NOMO-1 treated with dmso at 0.1 percent for 144 hours (cell line): ENCODE measurements around the gene TMEM271.

Experiments
- DNase-seq: peaks from one replicate; lab custom pipeline; 2025; ENCODE audit not compliant: unreplicated experiment; lab: John Stamatoyannopoulos, UW

The TMEM271 gene, protein sequence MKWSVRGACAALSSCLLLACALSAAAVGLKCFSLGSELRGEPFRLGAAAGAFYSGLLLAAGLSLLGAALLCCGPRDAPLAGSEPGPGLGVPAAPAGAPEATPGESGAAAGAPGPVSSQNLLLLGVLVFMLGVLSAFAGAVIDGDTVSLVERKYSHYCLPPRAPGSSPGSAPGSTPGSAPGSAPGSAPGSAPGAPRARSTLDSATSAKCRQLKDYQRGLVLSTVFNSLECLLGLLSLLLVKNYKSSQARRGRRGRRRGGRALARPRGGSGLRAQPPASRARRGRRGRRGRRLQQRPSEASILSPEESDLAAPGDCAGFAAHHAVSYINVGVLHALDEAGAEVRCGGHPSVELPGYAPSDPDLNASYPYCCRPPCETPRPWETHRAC

DNA sequence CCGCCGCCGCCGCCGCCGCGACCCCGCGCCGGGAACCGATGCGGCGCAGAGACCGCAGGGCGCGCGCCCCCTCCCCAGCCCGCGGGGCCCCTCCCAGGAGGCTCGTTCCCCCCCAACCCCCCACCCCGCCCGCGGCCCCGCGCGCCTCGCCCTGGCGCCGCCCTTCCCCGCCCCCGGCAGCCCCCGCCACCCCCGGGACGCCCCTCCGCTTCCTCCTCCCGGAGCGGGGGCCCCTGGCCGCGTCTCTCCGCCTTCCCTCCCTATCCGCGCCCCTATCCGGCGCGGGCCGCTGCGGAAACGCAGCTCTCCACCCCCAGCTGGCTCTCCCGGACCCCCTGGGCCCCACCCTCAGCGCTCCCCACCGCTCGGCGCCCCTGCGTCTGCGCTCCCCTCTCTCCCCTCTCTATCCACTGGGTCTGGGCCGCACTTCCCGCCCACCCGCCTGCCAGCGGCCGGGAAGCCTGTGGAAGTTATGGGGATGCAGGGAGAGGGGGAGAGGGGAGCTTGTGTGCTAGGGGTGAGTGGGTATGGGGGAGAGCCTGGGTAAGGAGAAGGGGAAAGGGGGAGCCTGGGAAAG is at the start of gene TMEM271:
TMEM271 (minus strand) TSS at position 51 of the 577 bp plus-strand sequence. CDS start 233 bp downstream, outside the sequence.
- DNase-seq, result no peak

DNA sequence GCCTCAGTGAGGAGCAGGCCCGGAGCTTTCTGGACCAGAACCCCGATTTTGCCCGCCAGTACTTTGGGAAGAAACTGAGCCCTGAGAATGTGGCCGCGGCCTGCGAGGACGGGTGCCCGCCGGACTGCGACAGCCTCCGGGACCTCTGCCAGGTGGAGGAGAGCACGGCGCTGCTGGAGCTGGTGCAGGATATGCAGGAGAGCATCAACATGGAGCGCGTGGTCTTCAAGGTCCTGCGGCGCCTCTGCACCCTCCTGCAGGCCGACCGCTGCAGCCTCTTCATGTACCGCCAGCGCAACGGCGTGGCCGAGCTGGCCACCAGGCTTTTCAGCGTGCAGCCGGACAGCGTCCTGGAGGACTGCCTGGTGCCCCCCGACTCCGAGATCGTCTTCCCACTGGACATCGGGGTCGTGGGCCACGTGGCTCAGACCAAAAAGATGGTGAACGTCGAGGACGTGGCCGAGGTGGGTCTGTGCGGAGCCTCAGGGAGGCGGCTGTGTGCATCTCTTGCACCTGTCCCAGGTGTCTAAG is 49.6 kb upstream of the TMEM271 start:
- no peak for DNase-seq

DNA sequence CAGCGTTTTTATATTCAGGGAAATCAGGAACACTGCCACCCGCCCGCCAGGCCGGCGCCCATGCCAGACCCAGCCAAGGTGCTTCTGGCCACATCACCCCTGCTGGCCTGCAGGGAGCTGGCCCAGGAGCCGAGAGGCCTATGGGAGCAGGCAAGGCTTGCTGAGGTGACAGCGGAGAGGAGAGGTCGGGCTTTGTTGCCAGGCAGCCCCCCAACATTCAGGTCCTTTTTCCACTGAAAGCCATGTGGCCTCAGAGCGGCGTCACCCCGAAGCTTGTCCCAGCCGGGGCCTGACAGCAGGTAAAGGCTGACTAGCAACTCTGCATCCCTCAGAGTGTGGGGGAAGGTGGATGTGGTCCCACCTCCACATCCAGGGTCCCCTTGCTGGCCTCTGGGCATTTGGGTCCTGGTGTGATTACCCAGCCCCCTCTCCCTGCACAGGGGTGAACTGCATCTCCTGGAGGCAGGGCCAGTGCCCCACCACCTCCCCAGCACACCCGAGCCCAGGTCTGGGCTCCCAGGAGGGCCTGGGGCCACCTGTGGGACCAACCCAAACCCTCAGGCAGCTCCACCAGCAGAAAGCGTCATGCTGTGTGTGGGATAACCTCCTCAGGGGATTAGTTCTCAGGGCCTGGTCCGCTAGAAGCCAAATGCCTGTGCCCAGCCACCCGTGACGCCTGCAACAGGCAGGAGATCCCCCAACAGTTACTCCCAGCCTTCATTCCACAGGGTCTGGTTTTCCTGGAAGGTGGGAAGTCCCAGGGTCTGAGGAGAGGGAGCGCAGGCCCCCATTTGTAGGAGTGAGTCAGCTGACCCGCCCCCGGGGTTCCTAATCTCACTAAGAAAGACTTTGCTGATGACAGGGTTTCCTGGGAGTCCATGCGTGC is 48.9 kb upstream of the TMEM271 start, which contains the start of gene PDE6B:
PDE6B (plus strand) TSS at position 869 of the 886 bp plus-strand sequence. CDS start 54 bp downstream, outside the sequence.
- no peak for DNase-seq

DNA sequence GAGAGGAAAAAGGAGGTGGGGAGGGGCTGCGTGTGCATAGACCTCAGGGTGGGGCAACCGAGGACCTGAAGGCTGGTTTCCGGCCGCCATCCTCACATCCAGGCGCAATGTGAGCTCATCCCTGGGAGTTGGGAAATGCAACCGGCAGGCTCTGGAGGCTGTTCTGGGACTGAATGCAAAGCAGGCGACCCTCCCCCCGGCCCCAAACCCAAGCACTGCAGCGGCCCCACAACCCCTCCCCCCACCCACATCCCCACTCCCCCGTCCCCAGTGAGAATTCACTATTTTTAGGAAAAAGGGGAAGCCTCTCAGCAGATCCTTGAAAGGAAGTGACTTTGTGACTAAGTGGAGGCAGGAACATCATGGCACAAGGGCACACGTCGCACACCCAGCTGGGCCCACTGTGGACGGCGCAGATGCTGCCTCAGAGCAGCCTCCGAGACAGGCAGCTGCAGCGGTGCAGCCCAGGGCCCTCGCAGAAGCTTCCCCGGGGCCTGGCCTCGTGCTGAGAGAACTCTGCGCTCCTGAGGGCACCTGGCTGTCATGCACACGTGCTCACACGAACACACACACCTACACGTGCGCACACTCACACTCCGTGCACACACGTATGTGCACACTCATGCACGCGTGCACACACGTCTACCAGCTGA is 47.9 kb upstream of the TMEM271 start:
- DNase-seq, result no peak

DNA sequence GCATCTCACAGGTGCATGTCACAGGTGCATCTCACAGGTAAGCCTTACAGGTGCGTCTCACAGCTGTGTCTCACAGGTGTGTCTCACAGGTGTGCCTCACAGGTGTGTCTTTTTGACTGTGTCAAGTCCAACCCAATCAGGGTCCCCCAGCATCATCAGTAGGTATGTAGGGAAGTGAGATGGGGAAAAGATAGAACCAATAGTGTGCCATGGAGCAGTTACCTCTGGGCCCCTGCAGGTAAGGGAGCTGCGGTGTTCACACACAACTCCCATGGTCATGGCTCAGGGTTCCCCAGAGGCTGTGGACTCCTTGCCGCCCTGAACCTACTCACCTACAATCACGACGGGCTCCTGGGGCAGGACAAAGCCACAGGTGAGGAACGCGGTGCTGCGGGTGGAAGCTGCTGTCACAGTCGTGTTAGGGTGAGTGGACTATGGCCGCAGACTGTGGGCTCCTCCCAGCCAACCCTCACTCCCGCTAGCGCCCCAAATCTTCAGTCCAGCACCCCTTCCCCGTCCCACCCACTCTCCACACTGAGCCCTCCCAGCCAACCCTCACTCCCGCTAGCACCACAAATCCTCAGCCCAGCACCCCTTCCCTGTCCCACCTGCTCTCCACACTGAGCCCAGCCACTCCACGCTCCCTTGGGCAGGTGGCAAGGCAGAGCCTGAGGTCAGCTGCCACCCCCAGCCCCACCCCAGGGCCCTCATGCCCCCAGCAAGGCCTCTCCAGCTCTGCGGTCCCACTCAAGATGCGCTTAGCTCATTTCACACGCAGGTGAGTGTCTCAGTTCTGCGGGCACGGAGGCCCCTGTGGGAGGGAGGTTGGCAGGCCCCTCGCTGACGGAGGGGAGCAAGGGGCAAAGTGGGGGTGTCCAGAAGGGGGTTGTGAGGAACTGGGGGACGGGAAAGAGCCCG is 47.2 kb upstream of the TMEM271 start:
- no peak for DNase-seq

DNA sequence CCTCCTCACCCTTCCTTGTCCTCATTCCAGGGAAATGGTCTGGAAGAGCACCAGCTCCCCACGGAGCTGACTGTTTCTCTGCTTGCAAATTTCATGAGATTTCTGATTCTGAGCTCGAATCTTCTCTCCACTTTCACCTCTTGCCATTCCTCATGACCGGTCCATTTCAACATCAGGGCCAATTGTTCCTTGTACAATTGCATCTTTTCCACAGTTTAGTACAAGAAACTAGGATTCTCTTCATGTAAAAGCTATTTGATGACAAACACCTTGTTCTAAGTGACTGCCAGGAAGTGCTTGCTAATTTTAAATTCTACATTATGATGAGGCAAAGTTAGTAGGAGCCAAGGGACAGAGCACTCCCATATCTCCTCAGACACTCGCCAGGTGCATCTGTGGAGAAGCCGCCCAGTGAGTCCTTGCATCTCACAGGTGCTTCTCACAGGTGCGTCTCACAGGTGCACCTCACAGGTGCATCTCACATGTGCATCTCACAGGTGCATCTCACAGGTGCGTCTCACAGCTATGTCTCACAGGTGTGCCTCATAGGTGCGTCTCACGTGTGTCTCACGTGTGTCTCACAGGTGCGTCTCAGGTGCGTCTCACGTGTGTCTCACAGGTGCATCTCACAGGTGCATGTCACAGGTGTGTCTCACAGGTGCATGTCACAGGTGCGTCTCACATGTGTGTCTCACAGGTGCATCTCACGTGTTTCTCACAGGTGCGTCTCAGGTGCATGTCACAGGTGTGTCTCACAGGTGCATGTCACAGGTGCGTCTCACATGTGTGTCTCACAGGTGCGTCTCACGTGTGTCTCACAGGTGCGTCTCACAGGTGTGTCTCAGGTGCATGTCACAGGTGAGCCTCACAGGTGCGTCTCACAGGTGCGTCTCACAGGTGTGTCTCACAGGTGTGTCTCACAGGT is 46.2 kb upstream of the TMEM271 start:
- no peak for DNase-seq

DNA sequence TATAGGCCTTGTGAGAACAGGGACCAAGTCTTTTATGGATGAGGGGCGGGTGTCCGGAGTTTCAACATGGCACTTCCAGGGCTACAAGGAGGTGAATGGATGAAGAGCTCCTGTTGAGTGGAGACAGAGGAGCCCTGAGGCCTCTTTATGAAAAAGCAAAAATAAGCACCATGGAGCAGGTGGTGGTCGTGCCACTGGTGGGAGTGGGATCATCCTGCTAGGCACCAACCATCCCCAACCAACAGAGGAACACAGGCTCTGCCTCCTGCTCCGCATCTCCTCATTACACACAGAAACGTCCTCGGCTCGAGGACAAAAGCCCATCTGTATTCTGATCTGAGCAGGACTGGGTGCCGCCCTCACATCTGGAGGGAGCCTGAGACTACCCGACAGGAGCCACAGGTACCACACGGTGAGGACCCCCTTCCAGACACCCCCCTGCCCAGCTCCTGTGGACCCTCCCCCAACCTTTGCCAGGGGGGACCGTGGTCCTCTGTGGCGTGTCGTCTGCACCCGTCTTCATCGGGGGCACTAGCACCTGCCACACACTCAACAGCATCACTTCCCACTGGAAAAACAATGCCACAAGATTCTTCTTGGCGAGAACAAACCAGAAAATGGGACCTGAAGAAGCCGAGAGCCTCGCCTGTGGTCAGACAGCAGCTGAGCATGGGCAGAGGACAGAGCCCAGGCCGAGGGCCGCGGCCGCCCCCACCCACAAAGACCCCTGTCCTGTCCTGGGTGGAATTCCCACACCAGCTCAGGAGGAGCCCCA is 45.4 kb upstream of the TMEM271 start:
- DNase-seq, result no peak

DNA sequence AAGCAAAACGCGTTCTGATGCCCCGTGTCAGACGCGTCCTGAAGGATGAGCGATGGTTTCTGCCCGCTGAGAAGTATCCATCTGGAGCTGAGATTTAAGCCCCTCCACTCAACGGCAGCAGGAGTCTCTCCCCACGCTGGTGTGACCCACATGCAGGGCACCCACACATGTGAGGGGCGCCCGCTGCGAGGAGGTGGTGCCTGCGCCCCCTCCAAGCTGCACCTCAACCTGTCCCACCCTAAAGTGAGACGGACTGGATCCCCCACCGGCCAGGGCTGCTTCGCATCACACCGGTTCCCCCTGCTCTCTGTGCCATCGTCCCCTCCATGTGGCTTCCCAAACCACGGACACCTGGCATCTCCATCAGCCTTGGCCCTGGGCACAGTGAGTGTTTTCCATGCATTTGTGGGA is 44.8 kb upstream of the TMEM271 start:
- no peak for DNase-seq

DNA sequence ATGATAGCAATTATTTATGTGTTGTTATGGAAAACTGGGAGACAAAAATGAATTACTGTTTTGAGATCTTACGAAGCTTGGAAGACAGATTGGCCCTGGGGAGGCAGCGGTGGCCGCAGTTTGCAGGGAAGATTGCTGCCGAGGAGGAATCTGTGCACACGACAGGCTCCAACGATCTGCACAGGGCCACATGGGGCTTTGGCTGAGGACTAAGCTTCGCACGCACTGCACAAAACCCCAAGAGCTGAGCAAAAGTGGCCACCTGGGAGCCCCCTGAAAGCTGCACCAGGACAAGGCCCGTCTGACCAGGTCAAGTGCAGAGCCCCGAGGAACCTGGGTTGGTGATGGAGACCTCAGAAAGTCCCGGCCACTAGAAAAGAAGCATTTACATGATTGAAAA is 44.1 kb upstream of the TMEM271 start:
- DNase-seq, result no peak

DNA sequence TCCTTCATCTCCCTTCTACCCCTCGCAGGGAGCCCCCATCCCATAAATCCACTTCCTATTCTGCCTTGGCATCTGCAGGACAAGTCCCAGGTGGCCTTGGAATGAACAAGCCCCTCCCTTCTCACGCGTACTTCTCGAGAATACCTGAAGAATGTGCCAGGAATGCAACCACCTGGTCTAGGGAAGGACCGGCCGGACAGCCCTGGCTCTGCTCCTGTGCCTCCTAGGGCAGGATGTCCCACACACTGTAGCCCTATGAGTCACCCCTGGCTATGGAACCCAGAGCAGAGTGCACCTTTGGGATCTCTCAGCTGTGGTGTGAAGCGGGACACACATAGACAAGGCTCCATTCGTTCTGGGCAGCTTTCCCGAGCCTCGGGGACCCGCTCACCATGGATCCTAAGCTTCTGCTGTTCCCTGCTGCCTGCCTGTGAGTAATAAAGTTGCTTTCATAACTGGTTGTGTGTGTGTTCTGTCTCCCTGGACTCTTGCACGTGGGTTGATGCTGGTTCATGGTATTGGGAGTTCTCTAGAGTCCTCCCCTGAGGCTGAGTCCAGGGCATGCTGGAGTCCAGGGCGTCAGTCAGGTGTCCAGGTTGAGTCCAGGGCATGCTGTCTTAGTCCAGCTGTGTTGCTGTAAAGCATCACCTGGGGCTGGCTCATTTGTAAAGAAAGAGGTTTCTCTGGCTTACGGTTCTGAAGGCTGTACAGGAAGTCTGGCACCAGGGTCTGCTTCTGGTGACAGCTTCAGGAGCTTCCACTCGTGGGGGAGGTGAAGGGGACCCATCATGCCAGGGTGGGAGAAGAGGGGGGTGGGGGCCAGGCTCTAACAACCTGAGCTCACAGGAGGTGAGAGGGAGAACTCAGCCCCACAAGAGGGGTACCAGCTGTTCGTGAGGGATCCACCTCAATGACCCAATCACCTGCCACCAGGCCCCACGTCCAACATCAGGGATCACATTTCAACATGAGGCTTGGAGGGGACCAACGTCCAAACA is 41.8 kb upstream of the TMEM271 start:
- no peak for DNase-seq

DNA sequence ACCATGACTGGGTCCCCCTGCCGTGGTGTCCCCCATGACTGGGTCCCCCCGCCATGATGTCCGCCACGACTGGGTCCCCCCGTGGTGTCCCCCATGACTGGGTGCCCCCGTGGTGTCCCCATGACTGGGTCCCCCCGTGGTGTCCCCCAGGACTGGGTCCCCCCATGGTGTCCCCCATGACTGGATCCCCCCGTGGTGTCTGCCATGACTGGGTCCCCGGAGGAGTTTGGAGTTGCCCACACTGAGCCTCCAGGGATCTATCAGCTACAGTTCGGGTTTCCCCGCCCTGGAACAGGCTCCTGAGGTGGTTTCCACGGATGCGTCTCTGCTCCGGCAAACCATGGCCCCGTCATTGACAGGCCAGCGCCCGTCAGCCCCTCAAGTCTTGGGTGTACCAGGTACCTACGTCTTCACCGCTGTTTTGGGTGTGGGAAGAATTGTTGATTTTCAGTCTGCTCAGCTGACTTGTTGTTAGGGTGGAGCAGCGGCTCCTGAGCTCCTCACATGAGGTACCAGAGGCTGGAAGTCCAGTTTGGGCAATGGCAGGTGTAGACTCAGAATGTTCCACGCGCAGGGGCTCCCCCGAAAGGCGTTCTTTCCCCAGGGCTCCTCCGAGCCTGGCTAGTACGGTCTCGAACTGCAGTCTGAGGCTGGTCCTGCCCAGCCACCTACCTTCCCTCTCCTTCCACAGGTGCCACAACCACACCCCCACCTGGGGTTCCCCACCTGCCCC is 41.0 kb upstream of the TMEM271 start:
- no peak for DNase-seq

DNA sequence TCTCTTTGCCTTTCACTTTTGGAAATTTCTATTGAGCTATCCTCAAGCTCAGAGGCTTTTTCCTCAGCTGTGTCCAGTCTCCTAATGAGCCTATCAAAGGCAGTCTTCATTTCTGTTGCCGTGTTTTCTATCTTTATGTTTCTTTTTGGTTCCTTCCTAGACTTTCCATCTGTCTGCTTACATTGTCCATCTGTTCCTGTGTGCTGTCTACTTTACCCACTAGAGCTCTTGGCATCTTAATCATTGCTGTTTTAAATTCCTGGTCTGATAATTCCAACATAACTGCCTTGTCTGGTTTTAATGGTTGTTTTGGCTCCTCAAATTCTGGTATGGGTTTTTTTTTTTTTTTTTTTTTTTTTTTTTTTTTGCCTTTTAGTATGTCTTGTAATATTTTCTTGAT is 40.0 kb upstream of the TMEM271 start:
- DNase-seq, result no peak

DNA sequence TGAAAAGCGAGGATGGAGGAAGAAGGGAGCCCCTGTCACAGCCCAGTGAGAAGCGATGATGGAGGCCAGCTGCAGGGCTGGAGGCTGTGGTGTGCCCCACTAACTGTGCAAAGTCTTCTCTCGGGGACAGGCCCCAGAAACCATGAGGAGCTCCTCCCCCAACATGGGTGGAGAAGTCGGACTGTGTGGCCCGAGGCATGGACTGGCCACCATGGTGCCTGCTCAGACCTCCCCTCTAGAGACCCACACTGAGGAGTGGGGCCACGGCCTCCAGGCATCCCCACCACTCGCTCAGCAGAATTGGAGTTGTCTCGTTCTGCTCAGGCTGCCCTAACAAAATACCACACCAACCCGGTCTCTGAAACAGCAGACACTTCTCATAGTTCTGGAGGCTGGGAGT is 37.0 kb upstream of the TMEM271 start:
- no peak for DNase-seq

DNA sequence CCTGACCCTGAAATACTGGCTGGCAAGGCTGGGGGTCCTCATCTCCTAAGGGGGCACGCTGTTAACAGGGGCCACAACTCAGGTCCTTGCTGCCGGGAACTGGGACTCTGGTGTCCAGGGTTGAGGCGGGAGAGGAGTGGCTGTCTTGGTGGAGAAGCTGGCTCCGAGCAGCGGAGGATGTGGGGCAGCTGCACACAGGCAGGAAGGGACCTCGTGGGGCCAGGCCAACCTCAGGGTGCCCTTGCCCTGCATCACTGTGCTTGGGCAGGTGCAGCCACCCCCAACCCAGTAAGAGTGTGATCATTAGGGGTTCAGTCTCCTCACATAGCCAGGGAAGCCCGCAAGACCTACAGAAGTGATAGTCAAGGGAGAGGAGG is 36.6 kb upstream of the TMEM271 start:
- no peak for DNase-seq

DNA sequence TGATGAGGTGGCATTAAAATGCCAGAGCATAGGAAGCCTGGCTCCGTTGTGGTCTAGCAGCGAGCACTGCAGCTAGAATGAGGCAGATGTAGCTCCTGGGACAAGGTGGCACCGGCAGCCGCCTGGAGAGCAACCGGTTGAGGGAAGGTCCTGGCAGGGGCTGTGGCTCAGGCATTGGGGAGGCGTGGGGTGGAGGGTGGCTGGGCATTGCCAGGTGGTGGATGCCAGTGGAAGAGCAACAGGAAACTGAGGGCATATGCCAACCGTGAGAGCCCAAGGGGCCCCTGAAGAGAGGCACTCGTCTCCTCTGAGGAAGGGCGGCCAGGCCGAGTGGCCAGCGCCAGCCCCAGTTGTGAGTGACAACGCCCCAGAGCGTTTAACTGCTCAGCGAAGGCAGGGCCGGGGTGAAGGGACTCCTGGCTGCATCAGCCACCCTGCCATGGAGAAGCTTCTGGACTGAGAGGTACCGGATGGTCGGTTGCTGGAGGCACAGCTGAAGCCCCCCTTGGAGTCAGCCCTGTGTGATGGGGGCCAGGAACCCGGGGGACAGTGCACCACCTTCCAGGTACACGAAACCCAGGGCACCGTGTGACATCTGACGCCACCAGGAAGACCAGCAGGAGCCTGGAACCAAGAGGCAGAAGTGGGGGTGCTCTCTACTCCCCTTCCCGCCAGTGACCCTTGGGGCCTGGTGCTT is 36.1 kb upstream of the TMEM271 start:
- DNase-seq, result no peak
